BLaER1 (cell line): Measurements from ENCODE around the gene XYLB.
"Not testable (repeated sequence)": the region's sequence is repeated elsewhere in the genome, so short reads cannot be mapped to it uniquely, and the experiment has no call there.

Source experiments
- H3K27ac ChIP-seq: shearing (Covaris generic); formaldehyde crosslinking; 2 replicates; pipeline ENCODE4 v1.8.1; 2022
- H3K27me3 ChIP-seq: shearing (Covaris generic); formaldehyde crosslinking; 2 replicates; pipeline ENCODE4 v1.8.1; 2022
- H3K36me3 ChIP-seq: shearing (Covaris generic); formaldehyde crosslinking; 2 replicates; pipeline ENCODE4 v1.8.1; 2022
- H3K4me1 ChIP-seq: shearing (Covaris generic); formaldehyde crosslinking; 2 replicates; pipeline ENCODE4 v1.8.1; 2022
- H3K4me2 ChIP-seq: shearing (Covaris generic); formaldehyde crosslinking; 2 replicates; pipeline ENCODE4 v1.8.1; 2022
- H3K4me3 ChIP-seq: shearing (Covaris generic); formaldehyde crosslinking; 2 replicates; pipeline ENCODE4 v1.8.1; 2022
- H3K9ac ChIP-seq: shearing (Covaris generic); formaldehyde crosslinking; 2 replicates; pipeline ENCODE4 v1.8.1; 2022
- H3K9me3 ChIP-seq: shearing (Covaris generic); formaldehyde crosslinking; 2 replicates; pipeline ENCODE4 v1.8.1; 2022
- H4K20me1 ChIP-seq: shearing (Covaris generic); formaldehyde crosslinking; 2 replicates; pipeline ENCODE4 v1.8.1; 2022
- Cebpa-rat ChIP-seq: shearing (Covaris generic); IDR thresholded peaks from 2 replicates; pipeline ENCODE4 v1.8.1; 2022

XYLB gene

DNA sequence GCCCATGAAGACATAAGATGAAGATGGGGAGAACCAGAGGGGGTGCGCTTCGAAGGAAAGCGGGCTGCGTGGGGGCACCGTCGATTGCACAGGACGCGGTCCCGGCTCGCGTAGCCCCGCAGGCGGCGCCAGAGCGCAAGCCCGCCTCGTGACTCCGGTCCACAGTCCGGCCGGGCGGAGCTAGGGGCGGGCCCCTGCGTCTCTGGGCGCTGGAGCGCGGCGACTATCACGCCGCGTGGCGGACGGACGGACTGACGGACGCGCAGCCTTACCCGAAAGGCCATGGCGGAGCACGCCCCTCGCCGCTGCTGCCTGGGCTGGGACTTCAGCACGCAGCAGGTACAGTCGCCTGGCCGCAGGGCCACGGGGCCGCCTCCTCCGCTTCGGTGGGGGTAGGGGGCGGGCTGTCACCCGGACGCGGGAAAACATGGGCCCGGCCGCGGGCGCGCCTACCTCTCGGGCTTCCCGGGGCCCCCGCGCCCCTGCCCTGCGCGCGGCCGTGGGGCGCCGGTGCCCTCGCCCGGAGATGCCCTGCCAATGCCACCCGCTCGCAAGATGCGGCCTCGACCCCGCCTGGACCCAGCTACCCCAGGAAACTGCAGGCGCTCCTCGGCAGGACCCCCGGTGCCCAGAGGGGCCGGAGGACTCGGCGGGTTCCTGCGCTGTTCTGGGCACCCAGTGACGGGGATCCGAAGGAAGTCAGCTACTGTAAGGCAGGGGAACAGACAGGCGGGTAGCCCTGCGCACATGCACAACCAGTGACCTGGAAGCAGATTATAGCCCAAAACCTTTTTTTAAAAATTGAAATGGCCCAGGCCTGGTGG is at the start of gene XYLB:
Gene XYLB (plus strand): TSS at position 199 of the 824 bp plus-strand sequence. CDS start 84 bp downstream, at position 283.
- Histone ChIP-seq H3K4me2 (peak within 1 kb of the TSS; percentile 96), H3K4me1 (peaks cover 21% of the 10 kb centered on the region), H3K4me3 (peak within 1 kb of the TSS; percentile 79), H3K27ac (peak within 1 kb of the TSS; percentile 76), H4K20me1 (no peaks in the 10 kb centered on the region), H3K9ac (peak within 1 kb of the TSS; percentile 81), H3K27me3 (no peaks in the 10 kb centered on the region), H3K9me3 (no peaks in the 10 kb centered on the region), H3K36me3 (peaks cover 15% of the 10 kb centered on the region; the same call in 1 of the 2 replicates)
- no peak for TF ChIP-seq Cebpa-rat

DNA sequence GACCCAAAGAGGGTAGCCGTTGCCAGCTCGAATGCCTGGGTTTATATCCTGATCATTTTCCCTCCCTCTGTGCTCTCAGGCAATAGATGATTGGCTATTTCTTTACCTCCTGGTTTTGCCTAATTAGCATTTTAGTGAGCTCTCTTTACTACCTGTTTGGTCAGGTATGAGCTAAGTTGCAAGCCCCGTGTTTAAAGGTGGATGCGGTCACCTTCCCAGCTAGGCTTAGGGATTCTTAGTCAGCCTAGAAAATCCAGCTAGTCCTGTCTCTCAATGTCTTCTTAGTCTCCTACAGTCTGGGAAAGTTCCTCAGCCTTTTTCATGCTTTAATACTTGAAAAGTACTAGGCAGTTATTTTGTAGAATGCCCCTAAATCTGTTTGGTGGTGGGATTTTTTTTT is 49.5 kb upstream of the XYLB start:
- H3K9me3 ChIP-seq, H3K4me2 ChIP-seq, H3K4me3 ChIP-seq, H4K20me1 ChIP-seq, H3K9ac ChIP-seq, H3K27ac ChIP-seq, H3K27me3 ChIP-seq, H3K36me3 ChIP-seq, H3K4me1 ChIP-seq: not testable (repeated sequence)

DNA sequence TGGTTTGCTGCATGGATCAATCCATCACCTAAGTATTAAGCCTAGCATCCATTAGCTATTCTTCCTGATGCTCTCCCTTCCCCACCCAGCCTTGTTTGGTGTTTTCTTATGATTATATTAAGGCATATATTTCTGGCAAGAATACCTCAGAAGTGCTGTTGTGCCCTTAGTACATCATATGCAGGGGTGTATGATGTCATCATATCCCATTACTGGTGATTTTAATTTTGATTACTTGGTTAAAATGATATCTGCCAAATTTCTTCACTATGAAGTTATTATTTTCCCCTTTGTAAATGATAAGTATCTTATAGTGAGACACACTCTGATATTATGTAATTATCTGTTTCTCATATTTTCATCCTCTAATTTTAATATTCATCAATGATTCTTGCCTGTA is 49.0 kb upstream of the XYLB start:
- no peak overlapping the region for H3K27ac ChIP-seq
- no peaks in the 10 kb centered on the region for H3K4me1 ChIP-seq
- no peaks in the 10 kb centered on the region for H3K9me3 ChIP-seq
- no peak overlapping the region for H3K4me2 ChIP-seq
- H3K27me3 ChIP-seq, result no peaks in the 10 kb centered on the region
- no peaks in the 10 kb centered on the region for H4K20me1 ChIP-seq
- no peak for TF ChIP-seq Cebpa-rat
- no peaks in the 10 kb centered on the region for H3K36me3 ChIP-seq
- no peak overlapping the region for H3K9ac ChIP-seq
- H3K4me3 ChIP-seq, result no peak overlapping the region

GRCh38 chr3:38297947-38298711 is 48.5 kb upstream of the XYLB start:
- Histone ChIP-seq H3K9me3 (no peaks in the 10 kb centered on the region), H3K27ac (no peak overlapping the region), H3K27me3 (no peaks in the 10 kb centered on the region), H3K4me2 (no peak overlapping the region), H3K4me3 (no peak overlapping the region), H3K9ac (no peak overlapping the region), H3K4me1 (no peaks in the 10 kb centered on the region), H3K36me3 (no peaks in the 10 kb centered on the region), H4K20me1 (no peaks in the 10 kb centered on the region)
- no peak for TF ChIP-seq Cebpa-rat

GRCh38 chr3:38306941-38307340 is 39.6 kb upstream of the XYLB start:
- H3K27ac ChIP-seq, result no peak overlapping the region
- no peak overlapping the region for H3K9ac ChIP-seq
- no peak overlapping the region for H3K4me2 ChIP-seq
- H3K9me3 ChIP-seq, result no peaks in the 10 kb centered on the region
- H3K27me3 ChIP-seq, result no peaks in the 10 kb centered on the region
- TF ChIP-seq Cebpa-rat, result no peak
- no peak overlapping the region for H3K4me3 ChIP-seq
- peaks cover 7% of the 10 kb centered on the region; the same call in 1 of the 2 replicates for H3K4me1 ChIP-seq
- no peaks in the 10 kb centered on the region for H3K36me3 ChIP-seq
- H4K20me1 ChIP-seq, result no peaks in the 10 kb centered on the region

- H3K4me1 ChIP-seq, result peaks cover 7% of the 10 kb centered on the region; the same call in 1 of the 2 replicates
- no peaks in the 10 kb centered on the region for H3K9me3 ChIP-seq
- H3K27me3 ChIP-seq, result no peaks in the 10 kb centered on the region
- H3K27ac ChIP-seq, result no peak overlapping the region
- H3K4me3 ChIP-seq, result no peak overlapping the region
- no peaks in the 10 kb centered on the region for H4K20me1 ChIP-seq
- no peak overlapping the region for H3K4me2 ChIP-seq
- no peak overlapping the region for H3K9ac ChIP-seq
- no peaks in the 10 kb centered on the region for H3K36me3 ChIP-seq
- TF ChIP-seq Cebpa-rat, result no peak
Measured at GRCh38 chr3:38307599-38307998, 39.0 kb upstream of the XYLB start.

DNA sequence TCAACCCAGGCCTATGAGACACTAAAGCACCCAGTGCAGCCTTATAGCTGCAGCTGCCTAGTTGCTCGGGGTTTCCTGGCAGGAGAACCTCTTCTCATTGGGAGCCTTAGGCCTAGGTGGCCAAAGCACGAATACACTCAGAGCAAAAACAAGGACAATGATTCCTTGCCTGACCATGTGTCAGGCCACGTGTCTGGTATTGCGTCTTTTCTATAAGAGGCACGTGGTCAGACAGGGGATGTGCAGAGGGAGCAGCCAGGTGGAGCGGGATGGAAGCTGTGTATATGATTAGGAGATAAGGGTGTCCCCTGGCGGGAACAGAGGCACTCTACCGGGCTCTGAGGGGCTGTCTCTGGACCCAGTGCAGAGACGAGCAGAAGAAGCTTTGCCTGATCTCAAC is 38.1 kb upstream of the XYLB start:
- no peaks in the 10 kb centered on the region for H3K9me3 ChIP-seq
- H3K4me2 ChIP-seq, result no peak overlapping the region
- H3K27ac ChIP-seq, result no peak overlapping the region
- no peak for TF ChIP-seq Cebpa-rat
- no peak overlapping the region for H3K9ac ChIP-seq
- no peaks in the 10 kb centered on the region for H4K20me1 ChIP-seq
- H3K36me3 ChIP-seq, result no peaks in the 10 kb centered on the region
- H3K27me3 ChIP-seq, result no peaks in the 10 kb centered on the region
- peaks cover 7% of the 10 kb centered on the region; the same call in 1 of the 2 replicates for H3K4me1 ChIP-seq
- no peak overlapping the region for H3K4me3 ChIP-seq

- Histone ChIP-seq H3K4me1 (no peaks in the 10 kb centered on the region), H3K9ac (no peak overlapping the region), H3K4me3 (no peak overlapping the region), H3K27ac (no peak overlapping the region), H3K4me2 (no peak overlapping the region), H3K27me3 (no peaks in the 10 kb centered on the region), H4K20me1 (no peaks in the 10 kb centered on the region), H3K36me3 (no peaks in the 10 kb centered on the region), H3K9me3 (no peaks in the 10 kb centered on the region)
- no peak for TF ChIP-seq Cebpa-rat
Measured at GRCh38 chr3:38311476-38311875, 35.1 kb upstream of the XYLB start.

DNA sequence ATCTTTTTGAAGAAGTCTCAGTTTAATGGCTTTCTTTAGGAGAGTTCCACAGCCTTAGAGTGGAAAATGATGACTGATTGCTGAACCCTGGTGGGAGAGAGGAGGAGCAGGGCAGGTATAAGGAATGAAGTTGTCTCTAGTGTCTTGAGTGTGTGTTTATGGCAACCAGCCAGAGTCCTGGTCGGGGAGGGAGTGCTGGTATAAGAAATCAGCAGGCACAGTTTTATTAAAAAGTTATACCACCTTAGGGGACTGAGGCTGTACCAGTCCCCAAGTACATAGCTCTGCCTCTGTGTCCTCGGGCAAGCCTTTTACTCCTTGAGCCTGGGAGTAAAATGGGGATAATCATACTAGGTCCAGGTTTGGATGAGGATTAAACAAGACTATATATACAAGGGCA is 34.6 kb upstream of the XYLB start:
- H3K4me2 ChIP-seq, result no peak overlapping the region
- no peaks in the 10 kb centered on the region for H3K36me3 ChIP-seq
- no peaks in the 10 kb centered on the region for H3K4me1 ChIP-seq
- TF ChIP-seq Cebpa-rat, result no peak
- no peaks in the 10 kb centered on the region for H3K9me3 ChIP-seq
- no peaks in the 10 kb centered on the region for H3K27me3 ChIP-seq
- H4K20me1 ChIP-seq, result no peaks in the 10 kb centered on the region
- no peak overlapping the region for H3K4me3 ChIP-seq
- H3K27ac ChIP-seq, result no peak overlapping the region
- H3K9ac ChIP-seq, result no peak overlapping the region

- Histone ChIP-seq H3K4me1 (no peaks in the 10 kb centered on the region), H3K4me3 (no peak overlapping the region), H3K27me3 (no peaks in the 10 kb centered on the region), H4K20me1 (no peaks in the 10 kb centered on the region), H3K9me3 (no peaks in the 10 kb centered on the region), H3K27ac (no peak overlapping the region), H3K4me2 (no peak overlapping the region), H3K9ac (no peak overlapping the region), H3K36me3 (no peaks in the 10 kb centered on the region)
- TF ChIP-seq Cebpa-rat, result no peak
Measured at GRCh38 chr3:38312356-38312755, 34.2 kb upstream of the XYLB start.
